Mesenchymal stem cell (in vitro differentiated cells and primary cell): ENCODE results near the gene RABL6. TPM values are rescaled to one million over a fixed set of nuclear protein-coding genes. Genes with fewer than 3 reads are reported as not detected.

ENCODE experiments used
- DNase-seq: peaks from one replicate; pipeline ENCODE4 v3.0.0-alpha.2; 2013
- H2AFZ ChIP-seq: one replicate; pipeline ENCODE4 v1.6.1; 2013; ENCODE audit warnings: low read depth, mild to moderate bottlenecking, control low read depth, inconsistent platforms, low read length, moderate library complexity
- H2AK5ac ChIP-seq: 2 replicates; pipeline ENCODE4 v1.6.1; 2013; ENCODE audit warnings: low read length, moderate library complexity, mild to moderate bottlenecking, inconsistent platforms; ENCODE audit not compliant: severe bottlenecking
- H2BK120ac ChIP-seq: one replicate; pipeline ENCODE4 v1.6.1; 2013; ENCODE audit warnings: low read depth, mild to moderate bottlenecking, inconsistent platforms, low read length, moderate library complexity
- H2BK12ac ChIP-seq, 2 experiments: one replicate each; pipeline ENCODE4 v1.6.1; 2013; ENCODE audit warnings: inconsistent platforms in 2 of 2, low read length in 2 of 2, mild to moderate bottlenecking in 2 of 2, moderate library complexity in 2 of 2, control low read depth in 1 of 2
- H2BK15ac ChIP-seq: one replicate; pipeline ENCODE4 v1.6.1; 2013; ENCODE audit warnings: mild to moderate bottlenecking, low read depth, inconsistent platforms; ENCODE audit not compliant: poor library complexity, severe bottlenecking
- H2BK5ac ChIP-seq: 2 replicates; pipeline ENCODE4 v1.6.1; 2013; ENCODE audit warnings: low read depth, mild to moderate bottlenecking, low read length, control low read depth, inconsistent platforms; ENCODE audit not compliant: poor library complexity, severe bottlenecking
- H3K14ac ChIP-seq, 2 experiments: one replicate each; pipeline ENCODE4 v1.6.1; 2013; ENCODE audit warnings: inconsistent platforms in 2 of 2, low read length in 2 of 2, control low read depth in 1 of 2, mild to moderate bottlenecking in 1 of 2, moderate library complexity in 1 of 2
- H3K18ac ChIP-seq, 2 experiments: one replicate each; pipeline ENCODE4 v1.6.1; 2013; ENCODE audit warnings: inconsistent platforms in 2 of 2, low read length in 2 of 2, control low read depth in 1 of 2, low read depth in 1 of 2, mild to moderate bottlenecking in 1 of 2
- H3K23ac ChIP-seq, 2 experiments: one replicate each; pipeline ENCODE4 v1.6.1; 2013; ENCODE audit warnings: inconsistent platforms in 2 of 2, low read length in 2 of 2, mild to moderate bottlenecking in 2 of 2, moderate library complexity in 2 of 2, control low read depth in 1 of 2
- H3K27ac ChIP-seq: 2 replicates; pipeline ENCODE4 v1.5.1; 2013; ENCODE audit warnings: mild to moderate bottlenecking, moderate library complexity, low read length, control low read depth, inconsistent platforms; ENCODE audit not compliant: poor library complexity, severe bottlenecking
- H3K27me3 ChIP-seq, 2 experiments: 2 replicates each; pipeline versions ENCODE4 v1.6.1 to v1.7.0; 2013; ENCODE audit warnings: low read length in 2 of 2, mild to moderate bottlenecking in 2 of 2, moderate library complexity in 2 of 2, control low read depth in 1 of 2, inconsistent platforms in 1 of 2; ENCODE audit not compliant: control insufficient read depth in 1 of 2, insufficient read depth in 1 of 2
- H3K36me3 ChIP-seq, 2 experiments: 2 replicates each; pipeline versions ENCODE4 v1.6.1 to v1.7.0; 2013; ENCODE audit warnings: low read length in 2 of 2, control low read depth in 1 of 2, inconsistent platforms in 1 of 2, low read depth in 1 of 2, mild to moderate bottlenecking in 1 of 2; ENCODE audit not compliant: insufficient read depth in 2 of 2, control insufficient read depth in 1 of 2
- H3K4ac ChIP-seq, 2 experiments: one replicate each; pipeline ENCODE4 v1.6.1; 2013; ENCODE audit warnings: inconsistent platforms in 2 of 2, low read length in 2 of 2, mild to moderate bottlenecking in 2 of 2, moderate library complexity in 2 of 2, control low read depth in 1 of 2, low read depth in 1 of 2
- H3K4me1 ChIP-seq: 2 replicates; pipeline ENCODE4 v1.6.1; 2013; ENCODE audit warnings: low read depth, low read length, control low read depth; ENCODE audit not compliant: control insufficient read depth, insufficient read depth
- H3K4me2 ChIP-seq: 2 replicates; pipeline ENCODE4 v1.6.1; 2013; ENCODE audit warnings: low read length, mild to moderate bottlenecking, inconsistent platforms; ENCODE audit not compliant: poor library complexity, severe bottlenecking
- H3K4me3 ChIP-seq, 2 experiments: 2 replicates each; pipeline versions ENCODE4 v1.5.1 to v1.7.0; 2013; ENCODE audit warnings: low read length in 2 of 2, mild to moderate bottlenecking in 2 of 2, control low read depth in 1 of 2, low read depth in 1 of 2; ENCODE audit not compliant: insufficient read depth in 1 of 2
- H3K79me1 ChIP-seq: replicated peaks from 2 replicates; pipeline ENCODE4 v1.6.1; 2013; ENCODE audit warnings: mild to moderate bottlenecking, control low read depth, low read length, inconsistent platforms; ENCODE audit not compliant: poor library complexity, severe bottlenecking
- H3K9ac ChIP-seq: 2 replicates; pipeline ENCODE4 v1.7.0; 2013; ENCODE audit warnings: mild to moderate bottlenecking, low read length, moderate library complexity
- H3K9me3 ChIP-seq: 2 replicates; pipeline ENCODE4 v1.7.0; 2013; ENCODE audit warnings: mild to moderate bottlenecking, low read length; ENCODE audit not compliant: control insufficient read depth
- H4K8ac ChIP-seq: one replicate; pipeline ENCODE4 v1.6.1; 2013; ENCODE audit warnings: inconsistent platforms, mild to moderate bottlenecking, low read length, moderate library complexity
- H4K91ac ChIP-seq: one replicate; pipeline ENCODE4 v1.6.1; 2013; ENCODE audit warnings: mild to moderate bottlenecking, low read length, inconsistent platforms
- WGBS: methylation state at CpG from one replicate; pipeline ENCODE4 v1.1.7; 2013; ENCODE audit warnings: mixed read lengths; 5-methylcytosine and 5-hydroxymethylcytosine counted together
- small RNA-seq: library from polyadenylated mRNA; stranded (forward); fragments of <200 nt; extraction: miRNeasy Mini kit (QIAGEN cat#:217004); gene quantifications from one replicate; pipeline ENCODE3, GENCODE V24; 2013; ENCODE audit warnings: low read depth

RABL6 gene

GRCh38 chr9:136888454-136888853 is 80.7 kb downstream of the RABL6 start:
- H3K9me3 ChIP-seq, result no peaks in the 10 kb centered on the region
- no peak overlapping the region for H2AFZ ChIP-seq
- peaks cover 12% of the 10 kb centered on the region for H3K79me1 ChIP-seq
- H2AK5ac ChIP-seq, result peak overlapping the region; percentile 53
- peaks cover 24% of the 10 kb centered on the region for H3K4me1 ChIP-seq
- H3K27me3 ChIP-seq, result no peaks in the 10 kb centered on the region
- no peak overlapping the region for H3K4me2 ChIP-seq
- no peak overlapping the region for H3K23ac ChIP-seq
- no peak overlapping the region for H3K14ac ChIP-seq
- no peak overlapping the region for H2BK120ac ChIP-seq
- H3K4ac ChIP-seq, result no peak overlapping the region
- no peak overlapping the region for H2BK15ac ChIP-seq
- no peak overlapping the region for H2BK5ac ChIP-seq
- H2BK12ac ChIP-seq, result no peak overlapping the region
- H3K36me3 ChIP-seq, result peaks cover 7 to 24% of the 10 kb centered on the region in 2 experiments
- H4K91ac ChIP-seq, result no peak overlapping the region
- no peak overlapping the region for H4K8ac ChIP-seq
- no peak overlapping the region for H3K4me3 ChIP-seq
- no peak overlapping the region for H3K27ac ChIP-seq
- no peak for DNase-seq
- no peak overlapping the region for H3K18ac ChIP-seq
- 81% methylated on average over 7 of the region's 8 CpGs for WGBS
- no peak overlapping the region for H3K9ac ChIP-seq

GRCh38 chr9:136889858-136890257 is 82.1 kb downstream of the RABL6 start:
- H3K4me2 ChIP-seq, result no peak overlapping the region
- no peak overlapping the region for H4K91ac ChIP-seq
- no peak overlapping the region for H3K4ac ChIP-seq
- no peaks in the 10 kb centered on the region for H3K27me3 ChIP-seq
- no peak overlapping the region for H4K8ac ChIP-seq
- 98% methylated on average over 42 of the region's 42 CpGs for WGBS
- no peak overlapping the region for H2BK12ac ChIP-seq
- no peak overlapping the region for H3K4me3 ChIP-seq
- DNase-seq, result no peak
- no peak overlapping the region for H3K27ac ChIP-seq
- no peak overlapping the region for H2BK5ac ChIP-seq
- H3K14ac ChIP-seq, result no peak overlapping the region
- no peak overlapping the region for H3K18ac ChIP-seq
- H2BK120ac ChIP-seq, result no peak overlapping the region
- no peak overlapping the region for H2BK15ac ChIP-seq
- no peak overlapping the region for H2AFZ ChIP-seq
- H3K79me1 ChIP-seq, result peaks cover 18% of the 10 kb centered on the region
- H3K23ac ChIP-seq, result no peak overlapping the region
- peaks cover 7 to 30% of the 10 kb centered on the region in 2 experiments for H3K36me3 ChIP-seq
- H3K9ac ChIP-seq, result no peak overlapping the region
- H3K4me1 ChIP-seq, result peaks cover 21% of the 10 kb centered on the region
- H3K9me3 ChIP-seq, result no peaks in the 10 kb centered on the region
- H2AK5ac ChIP-seq, result no peak overlapping the region

- Histone ChIP-seq H3K27me3 (no peaks in the 10 kb centered on the region), H2BK120ac (no peak overlapping the region), H2AFZ (no peak overlapping the region), H3K14ac (no peak overlapping the region), H2BK5ac (no peak overlapping the region), H3K4ac (no peak overlapping the region), H2BK12ac (no peak overlapping the region), H2BK15ac (no peak overlapping the region), H4K8ac (no peak overlapping the region), H3K23ac (no peak overlapping the region), H3K4me1 (peaks cover 15% of the 10 kb centered on the region), H3K4me3 (no peak overlapping the region), H3K4me2 (no peak overlapping the region), H3K18ac (no peak overlapping the region), H2AK5ac (no peak overlapping the region), H3K36me3 (peaks cover 7 to 37% of the 10 kb centered on the region in 2 experiments), H3K27ac (no peak overlapping the region), H3K79me1 (peaks cover 25% of the 10 kb centered on the region), H3K9ac (no peak overlapping the region), H3K9me3 (no peaks in the 10 kb centered on the region), H4K91ac (no peak overlapping the region)
- DNase-seq, result no peak
- 88% methylated on average over 13 of the region's 13 CpGs for WGBS
These were observed 82.9 kb downstream of the RABL6 start for GRCh38 chr9:136890661-136891060.

Small RNA genes within 50 kb of the gene (small RNA-seq; reads per million reads assigned to genes)
- gene AL355987.2, result not detected
- not detected for gene ATP6V1G1P3
- not detected for gene MIR4292
- gene MIR4479, result 1.2 reads per million
